ENCODE results near the gene AIF1L.

The AIF1L gene

GRCh38 chr9:131078427-131079366 lies 17.6 kb upstream of the AIF1L start:
- DNase-seq (ENCODE audit: low read depth), result no peak

GRCh38 chr9:131080589-131080988 lies 15.7 kb upstream of the AIF1L start:
- no peak for DNase-seq (ENCODE audit: low read depth)

GRCh38 chr9:131081868-131082267 lies 14.5 kb upstream of the AIF1L start:
- no peak for DNase-seq (ENCODE audit: low read depth)

GRCh38 chr9:131082774-131083512 lies 13.4 kb upstream of the AIF1L start:
- DNase-seq (ENCODE audit: low read depth), result no peak

GRCh38 chr9:131084661-131085369 lies 11.5 kb upstream of the AIF1L start:
- no peak for DNase-seq (ENCODE audit: low read depth)

- DNase-seq (ENCODE audit: low read depth), result no peak
Measured at GRCh38 chr9:131085370-131086122, 10.8 kb upstream of the AIF1L start.

GRCh38 chr9:131087354-131087893 lies 8.9 kb upstream of the AIF1L start:
- no peak for DNase-seq (ENCODE audit: low read depth)

GRCh38 chr9:131090025-131090787 lies 6.1 kb upstream of the AIF1L start:
- no peak for DNase-seq (ENCODE audit: low read depth)

- DNase-seq (ENCODE audit: low read depth), result no peak
Measured at GRCh38 chr9:131091352-131091992, 4.9 kb upstream of the AIF1L start.

- no peak for DNase-seq (ENCODE audit: low read depth)
Measured at GRCh38 chr9:131092030-131092429, 4.3 kb upstream of the AIF1L start.

- no peak for DNase-seq (ENCODE audit: low read depth)
Measured at GRCh38 chr9:131092548-131093440, 3.5 kb upstream of the AIF1L start.

- no peak for DNase-seq (ENCODE audit: low read depth)
Measured at GRCh38 chr9:131094015-131094414, 2.3 kb upstream of the AIF1L start.

GRCh38 chr9:131094622-131095021 lies 1.7 kb upstream of the AIF1L start:
- peak; percentile 17 for DNase-seq (ENCODE audit: low read depth)

- no peak for DNase-seq (ENCODE audit: low read depth)
Measured at GRCh38 chr9:131095666-131096268, 564 bp upstream of the AIF1L start.

- DNase-seq (ENCODE audit: low read depth), result no peak
Measured at GRCh38 chr9:131097126-131097947, 1.0 kb downstream of the AIF1L start.

GRCh38 chr9:131097948-131098278 lies 1.6 kb downstream of the AIF1L start:
- DNase-seq (ENCODE audit: low read depth), result no peak

GRCh38 chr9:131098391-131099101 lies 2.2 kb downstream of the AIF1L start:
- DNase-seq (ENCODE audit: low read depth), result no peak

All from amniotic epithelial cell (primary cell).